ENCODE results near the gene ASXL1.
"Not testable (repeated sequence)": the region's sequence is repeated elsewhere in the genome, so short reads cannot be mapped to it uniquely, and the experiment has no call there.

ASXL1 gene

GRCh38 chr20:32337937-32338661, 20.0 kb upstream of the ASXL1 start:
- Histone ChIP-seq H4K8ac (ENCODE audit: low read depth, low read length) (no peak overlapping the region), H3K79me2 (ENCODE audit: control insufficient read depth, insufficient read depth, low read length, poor library complexity) (no peaks in the 10 kb centered on the region), H3K18ac (ENCODE audit: low read length) (no peak overlapping the region), H3K4me3 (ENCODE audit: low read depth, low read length) (no peak overlapping the region), H3K36me3 (ENCODE audit: control insufficient read depth in 1 of 2, insufficient read depth in 2 of 2, low read length in 2 of 2) (no peaks in the 10 kb centered on the region), H3K4ac (ENCODE audit: low read depth, low read length) (no peak overlapping the region), H4K12ac (ENCODE audit: low read depth, low read length) (no peak overlapping the region), H3K9ac (ENCODE audit: low read length) (no peak overlapping the region), H2BK12ac (ENCODE audit: low read length) (no peak overlapping the region), H3K4me2 (ENCODE audit: low read length) (no peak overlapping the region), H3K79me1 (ENCODE audit: low read length) (no peaks in the 10 kb centered on the region), H3K4me1 (ENCODE audit: control insufficient read depth in 1 of 2, insufficient read depth in 2 of 2, low read length in 2 of 2) (peaks cover 0 to 4% of the 10 kb centered on the region in 2 experiments), H3K14ac (ENCODE audit: low read length) (no peak overlapping the region), H3K23ac (ENCODE audit: low read length) (no peak overlapping the region), H2AFZ (ENCODE audit: insufficient read depth, low read length, poor library complexity) (no peak overlapping the region), H3K9me3 (ENCODE audit: insufficient read depth, low read depth, low read length) (no peaks in the 10 kb centered on the region), H3K27ac (ENCODE audit: low read depth, low read length) (no peak overlapping the region), H2BK5ac (ENCODE audit: low read depth, low read length, poor library complexity) (no peak overlapping the region), H2BK120ac (ENCODE audit: insufficient read depth, low read length, poor library complexity) (no peak overlapping the region), H2AK5ac (ENCODE audit: low read length) (peak overlapping the region; percentile 5), H4K91ac (ENCODE audit: low read depth, low read length) (no peak overlapping the region), H3K27me3 (ENCODE audit: insufficient read depth, low read length) (no peaks in the 10 kb centered on the region)
- DNase-seq = no peak
- no CpG with 5 or more reads among the region's 11 CpGs for WGBS (ENCODE audit: extremely low coverage, insufficient coverage, insufficient read length)

- no peak overlapping the region for H3K18ac ChIP-seq (ENCODE audit: low read length)
- H3K79me2 ChIP-seq (ENCODE audit: control insufficient read depth, insufficient read depth, low read length, poor library complexity) = no peaks in the 10 kb centered on the region
- H3K4me1 ChIP-seq (ENCODE audit: control insufficient read depth in 1 of 2, insufficient read depth in 2 of 2, low read length in 2 of 2) = peaks cover 0 to 4% of the 10 kb centered on the region in 2 experiments
- no peak overlapping the region for H2BK12ac ChIP-seq (ENCODE audit: low read length)
- H3K4me2 ChIP-seq (ENCODE audit: low read length) = no peak overlapping the region
- no peak overlapping the region for H3K23ac ChIP-seq (ENCODE audit: low read length)
- no peaks in the 10 kb centered on the region for H3K36me3 ChIP-seq (ENCODE audit: control insufficient read depth in 1 of 2, insufficient read depth in 2 of 2, low read length in 2 of 2)
- no CpG with 5 or more reads among the region's 7 CpGs for WGBS (ENCODE audit: extremely low coverage, insufficient coverage, insufficient read length)
- no peak overlapping the region for H3K14ac ChIP-seq (ENCODE audit: low read length)
- no peak overlapping the region for H3K4me3 ChIP-seq (ENCODE audit: low read depth, low read length)
- H3K9ac ChIP-seq (ENCODE audit: low read length) = no peak overlapping the region
- H2BK5ac ChIP-seq (ENCODE audit: low read depth, low read length, poor library complexity) = no peak overlapping the region
- no peak overlapping the region for H3K4ac ChIP-seq (ENCODE audit: low read depth, low read length)
- H3K9me3 ChIP-seq (ENCODE audit: insufficient read depth, low read depth, low read length) = no peaks in the 10 kb centered on the region
- H3K79me1 ChIP-seq (ENCODE audit: low read length) = no peaks in the 10 kb centered on the region
- no peaks in the 10 kb centered on the region for H3K27me3 ChIP-seq (ENCODE audit: insufficient read depth, low read length)
- no peak overlapping the region for H4K8ac ChIP-seq (ENCODE audit: low read depth, low read length)
- H4K91ac ChIP-seq (ENCODE audit: low read depth, low read length) = no peak overlapping the region
- no peak for DNase-seq
- no peak overlapping the region for H3K27ac ChIP-seq (ENCODE audit: low read depth, low read length)
- H2BK120ac ChIP-seq (ENCODE audit: insufficient read depth, low read length, poor library complexity) = no peak overlapping the region
- H4K12ac ChIP-seq (ENCODE audit: low read depth, low read length) = no peak overlapping the region
- H2AFZ ChIP-seq (ENCODE audit: insufficient read depth, low read length, poor library complexity) = no peak overlapping the region
- no peak overlapping the region for H2AK5ac ChIP-seq (ENCODE audit: low read length)
Observed at GRCh38 chr20:32338665-32339064, 19.5 kb upstream of the ASXL1 start.

- no peak overlapping the region for H3K4me2 ChIP-seq (ENCODE audit: low read length)
- no peak overlapping the region for H2BK12ac ChIP-seq (ENCODE audit: low read length)
- H2BK120ac ChIP-seq (ENCODE audit: insufficient read depth, low read length, poor library complexity) = no peak overlapping the region
- H3K27ac ChIP-seq (ENCODE audit: low read depth, low read length) = no peak overlapping the region
- H4K91ac ChIP-seq (ENCODE audit: low read depth, low read length) = no peak overlapping the region
- peaks cover 0 to 3% of the 10 kb centered on the region in 2 experiments for H3K4me1 ChIP-seq (ENCODE audit: control insufficient read depth in 1 of 2, insufficient read depth in 2 of 2, low read length in 2 of 2)
- no peaks in the 10 kb centered on the region for H3K9me3 ChIP-seq (ENCODE audit: insufficient read depth, low read depth, low read length)
- no peak overlapping the region for H4K8ac ChIP-seq (ENCODE audit: low read depth, low read length)
- no peak for DNase-seq
- no peak overlapping the region for H3K4me3 ChIP-seq (ENCODE audit: low read depth, low read length)
- H3K23ac ChIP-seq (ENCODE audit: low read length) = no peak overlapping the region
- H4K12ac ChIP-seq (ENCODE audit: low read depth, low read length) = no peak overlapping the region
- no peaks in the 10 kb centered on the region for H3K79me1 ChIP-seq (ENCODE audit: low read length)
- no peaks in the 10 kb centered on the region for H3K36me3 ChIP-seq (ENCODE audit: control insufficient read depth in 1 of 2, insufficient read depth in 2 of 2, low read length in 2 of 2)
- no peak overlapping the region for H2BK5ac ChIP-seq (ENCODE audit: low read depth, low read length, poor library complexity)
- no peak overlapping the region for H2AK5ac ChIP-seq (ENCODE audit: low read length)
- H3K18ac ChIP-seq (ENCODE audit: low read length) = no peak overlapping the region
- H3K79me2 ChIP-seq (ENCODE audit: control insufficient read depth, insufficient read depth, low read length, poor library complexity) = no peaks in the 10 kb centered on the region
- WGBS (ENCODE audit: extremely low coverage, insufficient coverage, insufficient read length) = no CpG with 5 or more reads among the region's 2 CpGs
- H3K14ac ChIP-seq (ENCODE audit: low read length) = no peak overlapping the region
- no peak overlapping the region for H2AFZ ChIP-seq (ENCODE audit: insufficient read depth, low read length, poor library complexity)
- H3K27me3 ChIP-seq (ENCODE audit: insufficient read depth, low read length) = no peaks in the 10 kb centered on the region
- no peak overlapping the region for H3K4ac ChIP-seq (ENCODE audit: low read depth, low read length)
- H3K9ac ChIP-seq (ENCODE audit: low read length) = no peak overlapping the region
Observed at GRCh38 chr20:32339116-32339515, 19.0 kb upstream of the ASXL1 start.

GRCh38 chr20:32341053-32341452, 17.1 kb upstream of the ASXL1 start:
- H2BK120ac ChIP-seq (ENCODE audit: insufficient read depth, low read length, poor library complexity); H3K27ac ChIP-seq (ENCODE audit: low read depth, low read length); H3K14ac ChIP-seq (ENCODE audit: low read length); H3K4me2 ChIP-seq (ENCODE audit: low read length); H3K23ac ChIP-seq (ENCODE audit: low read length); H4K8ac ChIP-seq (ENCODE audit: low read depth, low read length); H3K27me3 ChIP-seq (ENCODE audit: insufficient read depth, low read length); H3K4ac ChIP-seq (ENCODE audit: low read depth, low read length); H3K36me3 ChIP-seq (ENCODE audit: control insufficient read depth in 1 of 2, insufficient read depth in 2 of 2, low read length in 2 of 2); H2AK5ac ChIP-seq (ENCODE audit: low read length); H2BK12ac ChIP-seq (ENCODE audit: low read length); H4K91ac ChIP-seq (ENCODE audit: low read depth, low read length); H2AFZ ChIP-seq (ENCODE audit: insufficient read depth, low read length, poor library complexity); H3K79me1 ChIP-seq (ENCODE audit: low read length); H3K4me3 ChIP-seq (ENCODE audit: low read depth, low read length); H2BK5ac ChIP-seq (ENCODE audit: low read depth, low read length, poor library complexity); H3K9me3 ChIP-seq (ENCODE audit: insufficient read depth, low read depth, low read length); H4K12ac ChIP-seq (ENCODE audit: low read depth, low read length); H3K18ac ChIP-seq (ENCODE audit: low read length); H3K79me2 ChIP-seq (ENCODE audit: control insufficient read depth, insufficient read depth, low read length, poor library complexity); H3K4me1 ChIP-seq (ENCODE audit: control insufficient read depth in 1 of 2, insufficient read depth in 2 of 2, low read length in 2 of 2); H3K9ac ChIP-seq (ENCODE audit: low read length): not testable (repeated sequence)
- DNase-seq = peak in 1 of 2 donors; percentile 19
- WGBS (ENCODE audit: extremely low coverage, insufficient coverage, insufficient read length) = no CpG with 5 or more reads among the region's 2 CpGs

Measured in trophoblast cell (in vitro differentiated cells and primary cell).